SU-DHL-6 (cell line): ENCODE data around the gene CCDC68.

Source experiments
- EZH2phosphoT487 ChIP-seq: fragments of 200-600 bp; sonication (generic), shearing (Covaris generic); conservative IDR thresholded peaks from 2 replicates; pipeline ENCODE4 v1.6.1; 2018; ENCODE audit warnings: mild to moderate bottlenecking, antibody characterized with exemption, low read length, moderate library complexity, mixed read lengths
- TF ChIP-seq, protein P1 (sequence below): fragments of 200-600 bp; sonication (generic); IDR thresholded peaks from one replicate; pipeline ENCODE4 v1.5.1; 2017; ENCODE audit warnings: antibody characterized with exemption, mild to moderate bottlenecking, low read length, moderate library complexity; ENCODE audit not compliant: insufficient read depth, poor library complexity, severe bottlenecking

DNA sequence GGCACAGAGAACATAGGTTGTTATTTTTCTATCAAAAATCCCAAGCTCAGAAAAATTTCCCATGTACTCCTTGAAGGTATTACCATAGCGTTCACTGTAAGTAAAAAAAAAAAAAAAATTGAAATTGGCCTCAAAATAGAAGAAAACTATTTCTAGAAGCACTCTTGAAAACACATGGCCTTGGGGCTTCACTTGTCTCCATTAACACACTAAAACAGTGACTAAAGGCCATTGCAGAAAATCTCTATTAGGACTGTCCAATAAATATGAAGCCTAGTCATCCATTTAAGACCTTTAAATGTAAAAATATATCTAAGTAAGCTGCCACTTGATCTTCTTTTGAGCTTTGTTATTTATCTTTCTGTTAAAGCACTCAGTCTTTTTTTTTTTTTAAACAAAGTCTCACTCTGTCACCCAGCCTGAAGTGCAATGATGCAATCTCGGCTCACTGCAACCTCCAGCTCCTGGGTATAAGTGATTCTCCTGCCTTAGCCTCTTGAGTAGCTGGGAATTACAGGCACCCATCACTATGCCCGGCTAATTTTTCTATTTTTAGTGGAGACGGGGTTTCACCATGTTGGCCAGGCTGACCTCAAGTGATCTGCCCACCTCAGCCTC is 35.8 kb downstream of the CCDC68 start:
- TF ChIP-seq, protein P1, sequence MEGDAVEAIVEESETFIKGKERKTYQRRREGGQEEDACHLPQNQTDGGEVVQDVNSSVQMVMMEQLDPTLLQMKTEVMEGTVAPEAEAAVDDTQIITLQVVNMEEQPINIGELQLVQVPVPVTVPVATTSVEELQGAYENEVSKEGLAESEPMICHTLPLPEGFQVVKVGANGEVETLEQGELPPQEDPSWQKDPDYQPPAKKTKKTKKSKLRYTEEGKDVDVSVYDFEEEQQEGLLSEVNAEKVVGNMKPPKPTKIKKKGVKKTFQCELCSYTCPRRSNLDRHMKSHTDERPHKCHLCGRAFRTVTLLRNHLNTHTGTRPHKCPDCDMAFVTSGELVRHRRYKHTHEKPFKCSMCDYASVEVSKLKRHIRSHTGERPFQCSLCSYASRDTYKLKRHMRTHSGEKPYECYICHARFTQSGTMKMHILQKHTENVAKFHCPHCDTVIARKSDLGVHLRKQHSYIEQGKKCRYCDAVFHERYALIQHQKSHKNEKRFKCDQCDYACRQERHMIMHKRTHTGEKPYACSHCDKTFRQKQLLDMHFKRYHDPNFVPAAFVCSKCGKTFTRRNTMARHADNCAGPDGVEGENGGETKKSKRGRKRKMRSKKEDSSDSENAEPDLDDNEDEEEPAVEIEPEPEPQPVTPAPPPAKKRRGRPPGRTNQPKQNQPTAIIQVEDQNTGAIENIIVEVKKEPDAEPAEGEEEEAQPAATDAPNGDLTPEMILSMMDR, result no peak
- no peak for TF ChIP-seq EZH2phosphoT487
